Ishikawa (cell line): ENCODE data around the gene OR4P4.

ENCODE experiments used
- CREB1 ChIP-seq: IDR thresholded peaks from 2 replicates; pipeline ENCODE4 v1.6.1; 2012; ENCODE audit warnings: low read depth
- MAX ChIP-seq: IDR thresholded peaks from 2 replicates; pipeline ENCODE4 v1.6.1; 2012
- NFIC ChIP-seq: IDR thresholded peaks from 2 replicates; pipeline ENCODE4 v1.6.1; 2012
- RAD21 ChIP-seq: IDR thresholded peaks from 2 replicates; pipeline ENCODE4 v1.6.1; 2012; ENCODE audit warnings: low read depth

- TF ChIP-seq RAD21 (no peak), MAX (no peak), NFIC (no peak), CREB1 (no peak)
These were observed 38.9 kb downstream of the OR4P4 start for GRCh38 chr11:55673860-55674259.
